Mesenchymal stem cell (in vitro differentiated cells and primary cell): ENCODE results near the gene KAT6B.
A peak's percentile ranks its signal among the peaks of the same experiment; 100 is the strongest.

Source experiments
- DNase-seq: peaks from one replicate; pipeline ENCODE4 v3.0.0-alpha.2; 2013
- H2AFZ ChIP-seq: one replicate; pipeline ENCODE4 v1.6.1; 2013; ENCODE audit warnings: low read depth, mild to moderate bottlenecking, control low read depth, inconsistent platforms, low read length, moderate library complexity
- H2AK5ac ChIP-seq: 2 replicates; pipeline ENCODE4 v1.6.1; 2013; ENCODE audit warnings: low read length, moderate library complexity, mild to moderate bottlenecking, inconsistent platforms; ENCODE audit not compliant: severe bottlenecking
- H2BK120ac ChIP-seq: one replicate; pipeline ENCODE4 v1.6.1; 2013; ENCODE audit warnings: low read depth, mild to moderate bottlenecking, inconsistent platforms, low read length, moderate library complexity
- H2BK12ac ChIP-seq, 2 experiments: one replicate each; pipeline ENCODE4 v1.6.1; 2013; ENCODE audit warnings: inconsistent platforms in 2 of 2, low read length in 2 of 2, mild to moderate bottlenecking in 2 of 2, moderate library complexity in 2 of 2, control low read depth in 1 of 2
- H2BK15ac ChIP-seq: one replicate; pipeline ENCODE4 v1.6.1; 2013; ENCODE audit warnings: mild to moderate bottlenecking, low read depth, inconsistent platforms; ENCODE audit not compliant: poor library complexity, severe bottlenecking
- H2BK5ac ChIP-seq: 2 replicates; pipeline ENCODE4 v1.6.1; 2013; ENCODE audit warnings: low read depth, mild to moderate bottlenecking, low read length, control low read depth, inconsistent platforms; ENCODE audit not compliant: poor library complexity, severe bottlenecking
- H3K14ac ChIP-seq, 2 experiments: one replicate each; pipeline ENCODE4 v1.6.1; 2013; ENCODE audit warnings: inconsistent platforms in 2 of 2, low read length in 2 of 2, control low read depth in 1 of 2, mild to moderate bottlenecking in 1 of 2, moderate library complexity in 1 of 2
- H3K18ac ChIP-seq, 2 experiments: one replicate each; pipeline ENCODE4 v1.6.1; 2013; ENCODE audit warnings: inconsistent platforms in 2 of 2, low read length in 2 of 2, control low read depth in 1 of 2, low read depth in 1 of 2, mild to moderate bottlenecking in 1 of 2
- H3K23ac ChIP-seq, 2 experiments: one replicate each; pipeline ENCODE4 v1.6.1; 2013; ENCODE audit warnings: inconsistent platforms in 2 of 2, low read length in 2 of 2, mild to moderate bottlenecking in 2 of 2, moderate library complexity in 2 of 2, control low read depth in 1 of 2
- H3K27ac ChIP-seq: 2 replicates; pipeline ENCODE4 v1.5.1; 2013; ENCODE audit warnings: mild to moderate bottlenecking, moderate library complexity, low read length, control low read depth, inconsistent platforms; ENCODE audit not compliant: poor library complexity, severe bottlenecking
- H3K27me3 ChIP-seq, 2 experiments: 2 replicates each; pipeline versions ENCODE4 v1.6.1 to v1.7.0; 2013; ENCODE audit warnings: low read length in 2 of 2, mild to moderate bottlenecking in 2 of 2, moderate library complexity in 2 of 2, control low read depth in 1 of 2, inconsistent platforms in 1 of 2; ENCODE audit not compliant: control insufficient read depth in 1 of 2, insufficient read depth in 1 of 2
- H3K36me3 ChIP-seq, 2 experiments: 2 replicates each; pipeline versions ENCODE4 v1.6.1 to v1.7.0; 2013; ENCODE audit warnings: low read length in 2 of 2, control low read depth in 1 of 2, inconsistent platforms in 1 of 2, low read depth in 1 of 2, mild to moderate bottlenecking in 1 of 2; ENCODE audit not compliant: insufficient read depth in 2 of 2, control insufficient read depth in 1 of 2
- H3K4ac ChIP-seq, 2 experiments: one replicate each; pipeline ENCODE4 v1.6.1; 2013; ENCODE audit warnings: inconsistent platforms in 2 of 2, low read length in 2 of 2, mild to moderate bottlenecking in 2 of 2, moderate library complexity in 2 of 2, control low read depth in 1 of 2, low read depth in 1 of 2
- H3K4me1 ChIP-seq: 2 replicates; pipeline ENCODE4 v1.6.1; 2013; ENCODE audit warnings: low read depth, low read length, control low read depth; ENCODE audit not compliant: control insufficient read depth, insufficient read depth
- H3K4me2 ChIP-seq: 2 replicates; pipeline ENCODE4 v1.6.1; 2013; ENCODE audit warnings: low read length, mild to moderate bottlenecking, inconsistent platforms; ENCODE audit not compliant: poor library complexity, severe bottlenecking
- H3K4me3 ChIP-seq, 2 experiments: 2 replicates each; pipeline versions ENCODE4 v1.5.1 to v1.7.0; 2013; ENCODE audit warnings: low read length in 2 of 2, mild to moderate bottlenecking in 2 of 2, control low read depth in 1 of 2, low read depth in 1 of 2; ENCODE audit not compliant: insufficient read depth in 1 of 2
- H3K79me1 ChIP-seq: replicated peaks from 2 replicates; pipeline ENCODE4 v1.6.1; 2013; ENCODE audit warnings: mild to moderate bottlenecking, control low read depth, low read length, inconsistent platforms; ENCODE audit not compliant: poor library complexity, severe bottlenecking
- H3K9ac ChIP-seq: 2 replicates; pipeline ENCODE4 v1.7.0; 2013; ENCODE audit warnings: mild to moderate bottlenecking, low read length, moderate library complexity
- H3K9me3 ChIP-seq: 2 replicates; pipeline ENCODE4 v1.7.0; 2013; ENCODE audit warnings: mild to moderate bottlenecking, low read length; ENCODE audit not compliant: control insufficient read depth
- H4K8ac ChIP-seq: one replicate; pipeline ENCODE4 v1.6.1; 2013; ENCODE audit warnings: inconsistent platforms, mild to moderate bottlenecking, low read length, moderate library complexity
- H4K91ac ChIP-seq: one replicate; pipeline ENCODE4 v1.6.1; 2013; ENCODE audit warnings: mild to moderate bottlenecking, low read length, inconsistent platforms
- WGBS: methylation state at CpG from one replicate; pipeline ENCODE4 v1.1.7; 2013; ENCODE audit warnings: mixed read lengths; 5-methylcytosine and 5-hydroxymethylcytosine counted together

Gene KAT6B

DNA sequence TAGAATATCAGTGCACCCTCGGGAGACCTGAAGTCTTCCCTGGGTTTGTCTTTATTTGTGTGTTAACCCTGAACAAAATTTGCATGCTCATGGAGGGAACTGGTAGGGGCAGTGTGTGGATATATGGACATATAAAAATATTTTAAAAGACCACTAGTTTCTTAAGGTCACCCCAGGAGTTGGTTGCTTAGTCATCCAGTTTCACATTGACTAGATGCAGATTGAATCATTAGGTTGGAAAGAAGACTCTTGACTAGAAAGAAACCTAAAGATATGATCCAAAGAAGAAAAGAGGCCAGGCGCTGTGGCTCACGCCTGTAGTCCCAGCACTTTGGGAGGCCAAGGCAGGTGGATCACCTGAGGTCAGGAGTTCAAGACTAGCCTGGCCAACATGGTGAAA is 137.1 kb downstream of the KAT6B start:
- Histone ChIP-seq H3K23ac (no peak overlapping the region), H3K36me3 (peaks cover 2 to 10% of the 10 kb centered on the region in 2 experiments), H3K9ac (no peak overlapping the region), H3K14ac (no peak overlapping the region), H3K27me3 (no peaks in the 10 kb centered on the region), H4K91ac (no peak overlapping the region), H2BK12ac (no peak overlapping the region), H2AK5ac (no peak overlapping the region), H3K79me1 (peaks cover 10% of the 10 kb centered on the region), H2BK120ac (no peak overlapping the region), H3K27ac (no peak overlapping the region), H3K4ac (no peak overlapping the region), H3K18ac (no peak overlapping the region), H3K9me3 (no peaks in the 10 kb centered on the region), H3K4me2 (no peak overlapping the region), H2AFZ (no peak overlapping the region), H4K8ac (no peak overlapping the region), H2BK15ac (no peak overlapping the region), H2BK5ac (no peak overlapping the region), H3K4me3 (no peak overlapping the region), H3K4me1 (no peaks in the 10 kb centered on the region)
- WGBS = 96% methylated on average over 3 of the region's 3 CpGs
- DNase-seq = no peak

DNA sequence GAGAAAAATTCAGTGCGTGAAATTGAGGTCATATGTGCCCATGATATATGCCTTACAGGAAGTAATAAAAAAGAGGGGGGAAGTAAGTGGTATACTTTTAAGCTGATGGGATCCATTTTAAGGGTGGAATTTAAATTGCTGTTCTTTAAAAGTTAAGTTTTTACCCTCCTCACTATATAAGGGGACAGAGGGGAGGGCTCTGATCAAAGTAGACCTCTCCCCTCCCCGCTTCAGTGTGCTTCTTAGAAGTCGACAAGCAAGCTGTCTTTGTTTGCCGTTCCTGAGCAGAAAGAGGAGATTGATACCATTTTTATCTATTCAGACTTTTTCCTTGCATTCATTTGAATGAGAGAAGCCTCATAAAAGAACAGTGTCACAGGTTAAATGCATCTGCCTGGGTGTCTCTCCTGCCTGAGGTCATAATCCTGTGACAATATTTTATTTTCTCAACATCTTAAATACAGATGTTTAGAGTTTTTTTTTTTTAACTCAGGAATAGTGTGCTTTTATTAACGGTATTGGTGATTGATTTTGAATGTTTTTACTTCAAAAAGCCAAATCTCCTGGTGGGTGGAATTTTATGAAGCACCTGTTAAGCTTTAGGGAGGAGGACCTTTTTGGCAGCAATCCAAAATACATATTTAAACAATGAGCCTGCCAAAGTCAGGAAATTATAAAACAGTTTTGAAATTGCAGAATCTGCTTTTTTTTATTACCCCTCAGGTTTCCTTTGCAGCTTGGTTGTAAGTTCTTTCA is 141.7 kb downstream of the KAT6B start:
- H4K8ac ChIP-seq = no peak overlapping the region
- no peak overlapping the region for H2BK15ac ChIP-seq
- H3K27ac ChIP-seq = no peak overlapping the region
- H3K4ac ChIP-seq = no peak overlapping the region
- H4K91ac ChIP-seq = no peak overlapping the region
- H3K4me3 ChIP-seq = no peak overlapping the region
- no peak overlapping the region for H2AFZ ChIP-seq
- no peak overlapping the region for H3K14ac ChIP-seq
- no peak overlapping the region for H3K4me2 ChIP-seq
- WGBS = 88% methylated on average over 5 of the region's 5 CpGs
- H2BK12ac ChIP-seq = no peak overlapping the region
- no peak overlapping the region for H2BK5ac ChIP-seq
- peaks cover 0 to 10% of the 10 kb centered on the region in 2 experiments for H3K36me3 ChIP-seq
- no peak overlapping the region for H3K18ac ChIP-seq
- peaks cover 15% of the 10 kb centered on the region for H3K79me1 ChIP-seq
- H2BK120ac ChIP-seq = no peak overlapping the region
- H3K27me3 ChIP-seq = no peaks in the 10 kb centered on the region
- H3K4me1 ChIP-seq = peaks cover 3% of the 10 kb centered on the region
- no peak overlapping the region for H2AK5ac ChIP-seq
- H3K23ac ChIP-seq = no peak overlapping the region
- H3K9me3 ChIP-seq = no peaks in the 10 kb centered on the region
- H3K9ac ChIP-seq = no peak overlapping the region
- no peak for DNase-seq

DNA sequence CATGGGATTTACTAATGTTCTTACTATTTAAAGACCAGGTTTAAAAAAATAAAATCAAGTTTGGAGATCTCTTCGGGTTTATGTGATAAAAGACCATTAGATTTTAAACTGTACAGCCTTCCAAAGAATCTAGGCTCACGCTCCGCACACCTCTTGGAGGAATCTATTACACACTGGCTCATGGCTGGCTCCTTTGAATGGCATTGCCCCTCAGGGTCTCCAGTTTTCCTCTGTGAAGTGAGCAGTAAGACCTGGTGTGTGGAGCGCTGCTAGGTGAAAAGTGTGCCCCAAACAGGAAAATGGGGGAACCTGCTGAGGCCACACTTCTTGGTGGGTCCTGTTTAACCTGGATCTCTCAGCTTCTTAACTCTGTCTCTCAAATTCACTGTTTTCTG is 142.3 kb downstream of the KAT6B start:
- Histone ChIP-seq H3K14ac (no peak overlapping the region), H2AFZ (no peak overlapping the region), H3K27ac (no peak overlapping the region), H3K79me1 (peaks cover 15% of the 10 kb centered on the region), H3K9ac (no peak overlapping the region), H2BK15ac (no peak overlapping the region), H3K4me3 (no peak overlapping the region), H2BK5ac (no peak overlapping the region), H4K8ac (no peak overlapping the region), H3K4me1 (peaks cover 3% of the 10 kb centered on the region), H3K18ac (no peak overlapping the region), H4K91ac (no peak overlapping the region), H3K4ac (peak overlapping the region in 1 of 2 experiments; percentile 26), H2AK5ac (no peak overlapping the region), H2BK120ac (no peak overlapping the region), H3K9me3 (no peaks in the 10 kb centered on the region), H3K23ac (no peak overlapping the region), H3K4me2 (no peak overlapping the region), H2BK12ac (no peak overlapping the region), H3K27me3 (no peaks in the 10 kb centered on the region), H3K36me3 (peaks cover 0 to 15% of the 10 kb centered on the region in 2 experiments)
- no peak for DNase-seq
- WGBS = 98% methylated on average over 4 of the region's 4 CpGs

DNA sequence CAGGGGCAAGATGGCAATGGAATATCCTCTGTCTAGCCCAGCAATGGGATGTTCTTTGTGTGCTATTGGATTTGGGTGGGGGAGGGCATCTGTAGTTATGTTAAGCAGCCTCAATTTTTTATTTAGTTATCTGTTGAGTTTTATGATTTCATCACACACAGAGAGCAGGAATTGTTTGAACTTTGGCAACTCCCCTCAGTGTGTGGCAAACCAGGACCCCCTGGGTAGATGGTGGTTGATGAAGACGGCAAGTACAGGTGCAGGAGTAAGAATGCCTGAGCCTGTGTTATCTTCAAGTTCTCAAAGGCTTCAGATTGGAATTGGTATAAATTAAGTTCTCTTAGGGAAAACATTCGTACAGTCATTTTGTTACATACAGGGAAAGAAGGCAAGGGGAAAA is 142.7 kb downstream of the KAT6B start:
- peaks cover 0 to 15% of the 10 kb centered on the region in 2 experiments for H3K36me3 ChIP-seq
- no peaks in the 10 kb centered on the region for H3K27me3 ChIP-seq
- H2AK5ac ChIP-seq = no peak overlapping the region
- no peak overlapping the region for H3K14ac ChIP-seq
- no peak overlapping the region for H3K4me2 ChIP-seq
- no peak overlapping the region for H3K4me3 ChIP-seq
- no peak overlapping the region for H2BK12ac ChIP-seq
- no peak overlapping the region for H3K18ac ChIP-seq
- peaks cover 15% of the 10 kb centered on the region for H3K79me1 ChIP-seq
- DNase-seq = no peak
- H2BK15ac ChIP-seq = no peak overlapping the region
- no peak overlapping the region for H2AFZ ChIP-seq
- H3K27ac ChIP-seq = no peak overlapping the region
- H3K4ac ChIP-seq = no peak overlapping the region
- no peak overlapping the region for H4K8ac ChIP-seq
- no peak overlapping the region for H2BK5ac ChIP-seq
- H3K9me3 ChIP-seq = no peaks in the 10 kb centered on the region
- H2BK120ac ChIP-seq = no peak overlapping the region
- peaks cover 3% of the 10 kb centered on the region for H3K4me1 ChIP-seq
- H3K23ac ChIP-seq = no peak overlapping the region
- 97% methylated on average over 2 of the region's 2 CpGs for WGBS
- H4K91ac ChIP-seq = no peak overlapping the region
- no peak overlapping the region for H3K9ac ChIP-seq
